Lung (tissue), 12 donors: ENCODE results near the gene ZNF860. TPM values are rescaled to one million over a fixed set of nuclear protein-coding genes. Genes with fewer than 3 reads are reported as not detected.

ENCODE experiments used
- ATAC-seq: fragments of 200-7000 bp; cut with Tn5 transposase; one replicate; pipeline ENCODE4 v1.9.1; 2020; ENCODE audit warnings: moderate number of reproducible peaks; ENCODE audit not compliant: insufficient read depth, low FRiP score
- DNase-seq, 3 donors: peaks; one replicate each; pipeline ENCODE4 v3.0.0-alpha.2; 2013 to 2017
- H3K27ac ChIP-seq, 2 donors: one replicate each; pipeline ENCODE4 v1.5.1; 2013; ENCODE audit warnings: mild to moderate bottlenecking in 2 of 2, moderate library complexity in 2 of 2, control low read depth in 1 of 2, inconsistent platforms in 1 of 2, low read depth in 1 of 2, low read length in 1 of 2
- H3K27me3 ChIP-seq, 3 donors: one replicate each; pipeline ENCODE4 v1.5.1; 2013; ENCODE audit warnings: low read length in 2 of 3; ENCODE audit not compliant: control insufficient read depth in 3 of 3, insufficient read depth in 3 of 3
- H3K36me3 ChIP-seq, 4 donors: one replicate each; pipeline ENCODE4 v1.5.1; 2013; ENCODE audit warnings: low read length in 4 of 4, mild to moderate bottlenecking in 1 of 4, moderate library complexity in 1 of 4; ENCODE audit not compliant: control insufficient read depth in 4 of 4, insufficient read depth in 4 of 4
- H3K4me1 ChIP-seq, 5 donors: one replicate each; pipeline ENCODE4 v1.5.1; 2013; ENCODE audit warnings: low read length in 5 of 5, mild to moderate bottlenecking in 2 of 5, moderate library complexity in 1 of 5; ENCODE audit not compliant: control insufficient read depth in 5 of 5, insufficient read depth in 5 of 5
- H3K4me3 ChIP-seq: one replicate; pipeline ENCODE4 v1.5.1; 2013; ENCODE audit warnings: mild to moderate bottlenecking, control low read depth, moderate library complexity
- H3K9ac ChIP-seq, 2 donors: one replicate each; pipeline ENCODE4 v1.5.1; 2013; ENCODE audit warnings: low read length in 2 of 2, control low read depth in 1 of 2; ENCODE audit not compliant: insufficient read depth in 1 of 2
- H3K9me3 ChIP-seq, 4 donors: one replicate each; pipeline ENCODE4 v1.5.1; 2013; ENCODE audit warnings: low read length in 3 of 4, mild to moderate bottlenecking in 1 of 4, moderate library complexity in 1 of 4; ENCODE audit not compliant: control insufficient read depth in 4 of 4, insufficient read depth in 3 of 4
- CTCF ChIP-seq: IDR thresholded peaks from 2 replicates; pipeline ENCODE4 v1.5.1; 2012; ENCODE audit warnings: mild to moderate bottlenecking; ENCODE audit errors: control extremely low read depth, extremely low read depth
- WGBS, 2 donors: extraction: QIAGEN DNeasy Blood & Tissue Kit; methylation state at CpG; one replicate each; pipeline ENCODE4 v1.1.7; 2013; 5-methylcytosine and 5-hydroxymethylcytosine counted together
- polyA plus RNA-seq, 2 donors: library from polyadenylated mRNA; stranded (reverse); fragments of 200-250 nt; gene quantifications; one replicate each; pipeline ENCODE4 v1.2.1, GENCODE V29; 2013
- total RNA-seq, 2 donors: library from RNA; depleted of rRNA in 1 of 2; stranded (reverse); fragments of >200 nt in 1 of 2; gene quantifications; one replicate each; pipeline ENCODE4 v1.2.1, GENCODE V29; 2014 to 2021
- donor health status: control.
- donor health status: control.
- donor health status: Bipolar disorder and iron deficiency.
- donor health status: healthy.
- donor health status: DM: yes; HTN: yes; CAD: no.

The ZNF860 gene
- total and polyA plus RNA-seq, 4 donors, result 0.35 to 2.6 (median 1.4) TPM

- Histone ChIP-seq H3K9me3 (no peaks in the 10 kb centered on the region), H3K4me1 (peaks cover 2 to 38% (median 25%) of the 10 kb centered on the region in 5 donors), H3K27me3 (no peaks in the 10 kb centered on the region), H3K9ac (no peak overlapping the region), H3K36me3 (no peaks in the 10 kb centered on the region), H3K27ac (no peak overlapping the region), H3K4me3 (no peak overlapping the region)
- ATAC-seq, result no peak
- DNase-seq, result no peak
- TF ChIP-seq CTCF, result no peak
- 35 to 66% methylated on average over 2 of the region's 2 CpGs for WGBS, 2 donors
Measured at GRCh38 chr3:31962801-31963205, 18.7 kb upstream of the ZNF860 start.

- H3K4me1 ChIP-seq, result peaks cover 0 to 14% (median 5%) of the 10 kb centered on the region in 5 donors
- DNase-seq (no peak), ATAC-seq (no peak)
- no peak for TF ChIP-seq CTCF
- no peaks in the 10 kb centered on the region for H3K9me3 ChIP-seq
- 80 to 93% methylated on average over 4 of the region's 4 CpGs for WGBS, 2 donors
- H3K4me3 ChIP-seq, result no peak overlapping the region
- H3K36me3 ChIP-seq, result no peaks in the 10 kb centered on the region
- H3K27me3 ChIP-seq, result no peaks in the 10 kb centered on the region
- no peak overlapping the region for H3K9ac ChIP-seq
- H3K27ac ChIP-seq, result no peak overlapping the region
Measured at GRCh38 chr3:31966978-31967591, 14.5 kb upstream of the ZNF860 start.

- Histone ChIP-seq H3K36me3 (no peaks in the 10 kb centered on the region), H3K9ac (no peak overlapping the region), H3K4me3 (no peak overlapping the region), H3K27ac (no peak overlapping the region), H3K27me3 (no peaks in the 10 kb centered on the region), H3K9me3 (no peaks in the 10 kb centered on the region), H3K4me1 (peaks cover 0 to 14% (median 5%) of the 10 kb centered on the region in 5 donors)
- 80 to 93% methylated on average over 2 of the region's 2 CpGs for WGBS, 2 donors
- DNase-seq (no peak), ATAC-seq (no peak)
- no peak for TF ChIP-seq CTCF
Measured at GRCh38 chr3:31967592-31967991, 14.0 kb upstream of the ZNF860 start.
